ENCODE results near the gene RCAN3.
A peak's percentile ranks its signal among the peaks of the same experiment; 100 is the strongest.
"Not testable (repeated sequence)": the region's sequence is repeated elsewhere in the genome, so short reads cannot be mapped to it uniquely, and the experiment has no call there.

RCAN3 gene

GRCh38 chr1:24548070-24548469 is 45.4 kb downstream of the RCAN3 start (continued):
- TF ChIP-seq POU6F1 (CRISPR knock-in tag; IDR thresholded peaks at IDR 0.05; ENCODE audit: borderline replicate concordance, low read depth) (no peak), CSDC2 (CRISPR knock-in tag; IDR thresholded peaks at IDR 0.05) (no peak), ZFP3 (CRISPR knock-in tag; IDR thresholded peaks at IDR 0.05) (no peak)

- not testable (repeated sequence) for ATAC-seq
Observed at GRCh38 chr1:24549210-24549609, 46.6 kb downstream of the RCAN3 start.

- TF ChIP-seq ARNTL (CRISPR knock-in tag; IDR thresholded peaks at IDR 0.05; ENCODE audit: borderline replicate concordance, low read depth) (no peak), PATZ1 (CRISPR knock-in tag; IDR thresholded peaks at IDR 0.05; ENCODE audit: borderline replicate concordance) (no peak), CREB5 (CRISPR knock-in tag; IDR thresholded peaks at IDR 0.05; ENCODE audit: low read depth) (no peak), ZFP3 (CRISPR knock-in tag; IDR thresholded peaks at IDR 0.05) (no peak), ISL1 (CRISPR knock-in tag; IDR thresholded peaks at IDR 0.05) (no peak), SNAI2 (CRISPR knock-in tag; IDR thresholded peaks at IDR 0.05) (no peak), ZC3H10 (CRISPR knock-in tag; IDR thresholded peaks at IDR 0.05) (no peak), BACH2 (CRISPR knock-in tag; IDR thresholded peaks at IDR 0.05; ENCODE audit: borderline replicate concordance) (no peak), ZFP30 (CRISPR knock-in tag; IDR thresholded peaks at IDR 0.05) (no peak), POU6F1 (CRISPR knock-in tag; IDR thresholded peaks at IDR 0.05; ENCODE audit: borderline replicate concordance, low read depth) (no peak), RARB (CRISPR knock-in tag; IDR thresholded peaks at IDR 0.05) (no peak), CSRNP3 (CRISPR knock-in tag; IDR thresholded peaks at IDR 0.05) (no peak), GLIS3 (CRISPR knock-in tag; IDR thresholded peaks at IDR 0.05) (no peak), TOX (CRISPR knock-in tag; IDR thresholded peaks at IDR 0.05; ENCODE audit: borderline replicate concordance) (no peak), PPARA (CRISPR knock-in tag; IDR thresholded peaks at IDR 0.05; ENCODE audit: borderline replicate concordance) (no peak)
- ATAC-seq = no peak
Observed at GRCh38 chr1:24551290-24551959, 48.8 kb downstream of the RCAN3 start.

- peak; percentile 54; the same call in 2 of the 3 replicates for ATAC-seq
- TF ChIP-seq RARB (CRISPR knock-in tag; IDR thresholded peaks at IDR 0.05) (no peak), ZNF8 (CRISPR knock-in tag; IDR thresholded peaks at IDR 0.05) (no peak), ZNF70 (CRISPR knock-in tag; IDR thresholded peaks at IDR 0.05) (no peak), CSDC2 (CRISPR knock-in tag; IDR thresholded peaks at IDR 0.05) (no peak), TSHZ2 (CRISPR knock-in tag; IDR thresholded peaks at IDR 0.05) (no peak), CREB5 (CRISPR knock-in tag; IDR thresholded peaks at IDR 0.05; ENCODE audit: low read depth) (no peak), ZFP3 (CRISPR knock-in tag; IDR thresholded peaks at IDR 0.05) (no peak), ARNTL (CRISPR knock-in tag; IDR thresholded peaks at IDR 0.05; ENCODE audit: borderline replicate concordance, low read depth) (no peak), TOX (CRISPR knock-in tag; IDR thresholded peaks at IDR 0.05; ENCODE audit: borderline replicate concordance) (no peak), SNAI2 (CRISPR knock-in tag; IDR thresholded peaks at IDR 0.05) (no peak), POU6F1 (CRISPR knock-in tag; IDR thresholded peaks at IDR 0.05; ENCODE audit: borderline replicate concordance, low read depth) (no peak), BACH2 (CRISPR knock-in tag; IDR thresholded peaks at IDR 0.05; ENCODE audit: borderline replicate concordance) (no peak), ZC3H10 (CRISPR knock-in tag; IDR thresholded peaks at IDR 0.05) (no peak), ESRRG (CRISPR knock-in tag; IDR thresholded peaks at IDR 0.05) (no peak)
Observed at GRCh38 chr1:24551960-24552571, 49.4 kb downstream of the RCAN3 start.
